Keratinocyte (primary cell): ENCODE data around the gene PCCA. TPM values are rescaled to one million over a fixed set of nuclear protein-coding genes. Genes with fewer than 3 reads are reported as not detected.

Source experiments
- DNase-seq: peaks from one replicate; pipeline ENCODE4 v3.0.0-alpha.2; 2011; ENCODE audit warnings: low read depth, missing footprints, low spot score
- FAIRE-seq: peaks from 2 replicates; lab custom pipeline; 2011; peaks lifted over from hg19 to GRCh38; lab: Jason Lieb, UNC
- H2AFZ ChIP-seq: 2 replicates; pipeline ENCODE4 v1.6.0; 2012; ENCODE audit warnings: low read length, control low read depth, inconsistent platforms; ENCODE audit not compliant: control insufficient read depth
- H3K27ac ChIP-seq: 2 replicates; pipeline ENCODE4 v1.5.1; 2011; ENCODE audit warnings: low read length; ENCODE audit not compliant: control insufficient read depth, insufficient read depth
- H3K27me3 ChIP-seq: 3 replicates; pipeline ENCODE4 v1.6.0; 2011; ENCODE audit warnings: low read length; ENCODE audit not compliant: control insufficient read depth, insufficient read depth; ENCODE audit errors: extremely low read depth
- H3K36me3 ChIP-seq, 2 experiments: 2 replicates in 1 of 2; 3 replicates in 1 of 2; pipeline ENCODE4 v1.5.1; 2011; ENCODE audit warnings: low read length in 2 of 2, mild to moderate bottlenecking in 1 of 2; ENCODE audit not compliant: control insufficient read depth in 2 of 2, insufficient read depth in 2 of 2; ENCODE audit errors: extremely low read depth in 1 of 2
- H3K4me1 ChIP-seq: 3 replicates; pipeline ENCODE4 v1.5.1; 2011; ENCODE audit warnings: low read length; ENCODE audit not compliant: control insufficient read depth, insufficient read depth; ENCODE audit errors: extremely low read depth
- H3K4me2 ChIP-seq: 3 replicates; pipeline ENCODE4 v1.6.0; 2011; ENCODE audit warnings: low read depth, low read length; ENCODE audit not compliant: control insufficient read depth, insufficient read depth; ENCODE audit errors: extremely low read depth
- H3K4me3 ChIP-seq, 3 experiments: fragments of 200-600 bp in 1 of 3; sonication (generic) in 1 of 3; 2 replicates in 2 of 3; 3 replicates in 1 of 3; pipeline ENCODE4 v1.5.1; 2011 to 2016; ENCODE audit warnings: low read length in 3 of 3, mild to moderate bottlenecking in 3 of 3, control low read depth in 2 of 3, inconsistent platforms in 1 of 3, low read depth in 1 of 3, mixed read lengths in 1 of 3, mixed run types in 1 of 3, moderate library complexity in 1 of 3; ENCODE audit not compliant: control insufficient read depth in 2 of 3, insufficient read depth in 2 of 3; ENCODE audit errors: extremely low read depth in 1 of 3
- H3K79me2 ChIP-seq: 2 replicates; pipeline ENCODE4 v1.6.0; 2012; ENCODE audit warnings: low read length; ENCODE audit not compliant: control insufficient read depth, insufficient read depth
- H3K9ac ChIP-seq: 3 replicates; pipeline ENCODE4 v1.6.0; 2011; ENCODE audit warnings: low read length; ENCODE audit not compliant: control insufficient read depth, insufficient read depth; ENCODE audit errors: extremely low read depth
- H3K9me1 ChIP-seq: 3 replicates; pipeline ENCODE4 v1.6.0; 2011; ENCODE audit warnings: low read length; ENCODE audit not compliant: control insufficient read depth, insufficient read depth; ENCODE audit errors: extremely low read depth
- H3K9me3 ChIP-seq: 2 replicates; pipeline ENCODE4 v1.5.1; 2012; ENCODE audit warnings: low read depth, low read length; ENCODE audit not compliant: control insufficient read depth
- H4K20me1 ChIP-seq: 3 replicates; pipeline ENCODE4 v1.6.0; 2011; ENCODE audit warnings: low read length; ENCODE audit not compliant: control insufficient read depth, insufficient read depth; ENCODE audit errors: extremely low read depth
- CTCF ChIP-seq, 3 experiments: IDR thresholded peaks in 1 of 3; conservative IDR thresholded peaks in 1 of 3; optimal IDR thresholded peaks in 1 of 3; 2 replicates in 2 of 3; 3 replicates in 1 of 3; pipeline versions ENCODE3 to v1.5.1; 2011; ENCODE audit warnings: low read length in 3 of 3, mild to moderate bottlenecking in 3 of 3, moderate library complexity in 2 of 3, control low read depth in 1 of 3, inconsistent platforms in 1 of 3; ENCODE audit not compliant: insufficient read depth in 2 of 3; ENCODE audit errors: extremely low read depth in 1 of 3
- EZH2 ChIP-seq: IDR thresholded peaks from one replicate; pipeline ENCODE4 v1.6.1; 2012; ENCODE audit warnings: inconsistent platforms, mild to moderate bottlenecking, low read length, moderate library complexity
- dilution Hi-C: fragments of 300-500 bp; cut with MboI; formaldehyde crosslinking; loops from one replicate; pipeline ENCODE4 v1.7.0; 2020; ENCODE audit warnings: low sequenced_read_pairs; ENCODE audit not compliant: extremely low pct_ligation_motif_present
- polyA plus RNA-seq, 5 experiments: library from polyadenylated mRNA; depleted of rRNA in 3 of 5; stranded (reverse) in 3 of 5; stranded (forward) in 1 of 5; unstranded in 1 of 5; fragments of >200 nt; gene quantifications; 1 replicate in 1 of 5; 2 replicates in 3 of 5; 3 replicates in 1 of 5; pipeline versions ENCODE4 v1.2.1 to v1.2.3, GENCODE V29; 2011 to 2012; ENCODE audit warnings: missing spikeins in 2 of 5, low read depth in 1 of 5, low replicate concordance in 1 of 5

The PCCA gene
- polyA plus RNA-seq, 1 donor (not counting 4 experiments of a cell fraction or from before 2014, with no cell fraction given): 8.1 TPM

DNA sequence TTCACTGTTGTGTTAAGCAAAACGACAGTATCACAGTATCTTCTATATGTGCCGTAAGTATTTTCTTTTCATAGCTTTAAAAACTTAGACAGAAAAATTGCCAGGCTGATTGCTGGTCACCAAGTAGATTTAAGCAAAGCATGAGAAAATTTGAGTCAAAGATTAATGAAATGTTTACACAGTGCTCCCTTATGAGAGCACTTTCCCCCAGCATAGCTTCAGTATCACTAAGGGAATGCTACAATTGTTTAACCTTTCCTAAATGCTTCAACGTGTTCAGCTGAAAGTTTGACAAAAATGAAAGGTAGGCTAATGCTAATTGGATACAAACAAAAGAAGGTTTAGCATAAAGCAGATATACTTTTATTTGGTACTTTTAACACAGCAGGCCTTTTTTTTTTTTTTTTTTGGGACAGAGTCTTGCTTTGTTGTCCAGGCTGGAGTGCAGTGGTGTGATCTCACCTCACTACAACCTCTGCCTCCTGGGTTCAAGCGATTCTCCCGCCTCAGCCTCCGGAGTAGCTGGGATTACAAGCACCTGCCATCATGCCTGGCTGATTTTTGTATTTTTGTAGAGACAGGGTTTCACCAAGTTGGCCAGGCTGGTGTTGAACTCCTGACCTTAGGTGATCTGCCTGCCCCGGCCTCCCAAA, 23.4 kb downstream of the PCCA start:
- H3K4me3 ChIP-seq: no peak overlapping the region
- H2AFZ ChIP-seq: no peak overlapping the region
- DNase-seq: no peak
- no peak overlapping the region for H3K9ac ChIP-seq
- H3K27me3 ChIP-seq: no peaks in the 10 kb centered on the region
- no peak for FAIRE-seq
- no peaks in the 10 kb centered on the region for H3K9me3 ChIP-seq
- TF ChIP-seq CTCF (optimal IDR thresholded peaks at IDR 0.05 in 1 of 3, IDR thresholded peaks at IDR 0.05 in 1 of 3, conservative IDR thresholded peaks at IDR 0.05 in 1 of 3; ENCODE audit: extremely low read depth in 1 of 3, insufficient read depth in 2 of 3, low read length in 3 of 3) (no peak), EZH2 (no peak)
- no peak overlapping the region for H3K4me2 ChIP-seq
- dilution Hi-C loops: no loop called here
- no peaks in the 10 kb centered on the region for H3K79me2 ChIP-seq
- H3K36me3 ChIP-seq: no peaks in the 10 kb centered on the region
- no peaks in the 10 kb centered on the region for H3K9me1 ChIP-seq
- no peak overlapping the region for H3K27ac ChIP-seq
- H3K4me1 ChIP-seq: no peaks in the 10 kb centered on the region
- no peaks in the 10 kb centered on the region for H4K20me1 ChIP-seq

- Histone ChIP-seq H3K27me3 (no peaks in the 10 kb centered on the region), H3K27ac (no peak overlapping the region), H3K4me3 (no peak overlapping the region), H3K9me1 (no peaks in the 10 kb centered on the region), H3K4me2 (no peak overlapping the region), H2AFZ (no peak overlapping the region), H4K20me1 (no peaks in the 10 kb centered on the region), H3K9me3 (no peaks in the 10 kb centered on the region), H3K79me2 (no peaks in the 10 kb centered on the region), H3K9ac (no peak overlapping the region), H3K4me1 (no peaks in the 10 kb centered on the region), H3K36me3 (no peaks in the 10 kb centered on the region)
- DNase-seq (no peak), FAIRE-seq (no peak)
- TF ChIP-seq CTCF (optimal IDR thresholded peaks at IDR 0.05 in 1 of 3, IDR thresholded peaks at IDR 0.05 in 1 of 3, conservative IDR thresholded peaks at IDR 0.05 in 1 of 3; ENCODE audit: extremely low read depth in 1 of 3, insufficient read depth in 2 of 3, low read length in 3 of 3): no peak
- dilution Hi-C loops: no loop called here
Measured at GRCh38 chr13:100115693-100116254, 26.9 kb downstream of the PCCA start.
